OCI-LY1 (cell line): ENCODE data around the gene PI4KB.
A peak's percentile ranks its signal among the peaks of the same experiment; 100 is the strongest.

Experiments
- H2AFZ ChIP-seq: fragments of 200-600 bp; sonication (generic), shearing (Covaris generic); 2 replicates; pipeline ENCODE4 v1.6.0; 2014; ENCODE audit warnings: antibody characterized with exemption, mild to moderate bottlenecking, low read length
- H3F3A ChIP-seq: fragments of 200-600 bp; sonication (generic), shearing (Covaris generic); 2 replicates; pipeline ENCODE4 v1.6.0; 2014; ENCODE audit warnings: mild to moderate bottlenecking, antibody characterized with exemption, low read length, moderate library complexity; ENCODE audit not compliant: insufficient read depth
- H3K27ac ChIP-seq: fragments of 200-600 bp; sonication (generic); 2 replicates; pipeline ENCODE4 v1.5.1; 2014; ENCODE audit warnings: low read length, mixed run types, mild to moderate bottlenecking, low read depth; ENCODE audit not compliant: poor library complexity, severe bottlenecking
- H3K27me3 ChIP-seq: fragments of 200-600 bp; sonication (generic); 2 replicates; pipeline ENCODE4 v1.6.0; 2014; ENCODE audit warnings: antibody characterized with exemption, mild to moderate bottlenecking, low read length, moderate library complexity; ENCODE audit not compliant: insufficient read depth
- H3K36me3 ChIP-seq: fragments of 200-600 bp; sonication (generic); 2 replicates; pipeline ENCODE4 v1.6.1; 2014; ENCODE audit warnings: mild to moderate bottlenecking, antibody characterized with exemption, low read length, moderate library complexity, mixed read lengths; ENCODE audit not compliant: insufficient read depth
- H3K4me1 ChIP-seq: fragments of 200-600 bp; sonication (generic); 2 replicates; pipeline ENCODE4 v1.5.1; 2014; ENCODE audit warnings: mild to moderate bottlenecking, low read length, moderate library complexity; ENCODE audit not compliant: insufficient read depth, severe bottlenecking
- H3K4me2 ChIP-seq: fragments of 200-600 bp; sonication (generic), shearing (Covaris generic); 2 replicates; pipeline ENCODE4 v1.6.1; 2014; ENCODE audit warnings: low read length
- H3K4me3 ChIP-seq: fragments of 200-600 bp; sonication (generic); 2 replicates; pipeline ENCODE4 v1.5.1; 2014; ENCODE audit warnings: low read length, low read depth, mild to moderate bottlenecking, mixed read lengths; ENCODE audit not compliant: poor library complexity, severe bottlenecking
- H3K79me2 ChIP-seq: fragments of 200-600 bp; shearing (Covaris generic); 2 replicates; pipeline ENCODE4 v1.6.1; 2016; ENCODE audit warnings: mixed run types, low read length, mixed read lengths; ENCODE audit not compliant: insufficient read depth
- H3K9ac ChIP-seq: fragments of 200-600 bp; sonication (generic), shearing (Covaris generic); 2 replicates; pipeline ENCODE4 v1.6.1; 2014; ENCODE audit warnings: mild to moderate bottlenecking, low read length, mixed read lengths
- H3K9me2 ChIP-seq: fragments of 200-600 bp; sonication (generic), shearing (Covaris generic); 2 replicates; pipeline ENCODE4 v1.6.1; 2014; ENCODE audit warnings: low read depth, mild to moderate bottlenecking, low read length, mixed read lengths
- H3K9me3 ChIP-seq: fragments of 200-600 bp; shearing (Covaris generic); 2 replicates; pipeline ENCODE4 v1.6.1; 2014; ENCODE audit warnings: low read length, mixed read lengths
- H4K20me1 ChIP-seq: fragments of 200-600 bp; sonication (generic), shearing (Covaris generic); 2 replicates; pipeline ENCODE4 v1.6.0; 2016; ENCODE audit warnings: mild to moderate bottlenecking, low read length; ENCODE audit not compliant: insufficient read depth
- EZH2 ChIP-seq: fragments of 200-600 bp; sonication (generic), shearing (Covaris generic); IDR thresholded peaks from 2 replicates; pipeline ENCODE4 v1.8.0; 2017; ENCODE audit warnings: borderline replicate concordance, mixed run types, mild to moderate bottlenecking, antibody characterized with exemption, low read length, moderate library complexity, mixed read lengths
- TF ChIP-seq, protein P1 (sequence below): fragments of 200-600 bp; sonication (generic), shearing (Covaris generic); IDR thresholded peaks from 2 replicates; pipeline ENCODE4 v1.5.1; 2017; ENCODE audit warnings: mild to moderate bottlenecking, antibody characterized with exemption, low read length, moderate library complexity, mixed read lengths

Gene PI4KB

DNA sequence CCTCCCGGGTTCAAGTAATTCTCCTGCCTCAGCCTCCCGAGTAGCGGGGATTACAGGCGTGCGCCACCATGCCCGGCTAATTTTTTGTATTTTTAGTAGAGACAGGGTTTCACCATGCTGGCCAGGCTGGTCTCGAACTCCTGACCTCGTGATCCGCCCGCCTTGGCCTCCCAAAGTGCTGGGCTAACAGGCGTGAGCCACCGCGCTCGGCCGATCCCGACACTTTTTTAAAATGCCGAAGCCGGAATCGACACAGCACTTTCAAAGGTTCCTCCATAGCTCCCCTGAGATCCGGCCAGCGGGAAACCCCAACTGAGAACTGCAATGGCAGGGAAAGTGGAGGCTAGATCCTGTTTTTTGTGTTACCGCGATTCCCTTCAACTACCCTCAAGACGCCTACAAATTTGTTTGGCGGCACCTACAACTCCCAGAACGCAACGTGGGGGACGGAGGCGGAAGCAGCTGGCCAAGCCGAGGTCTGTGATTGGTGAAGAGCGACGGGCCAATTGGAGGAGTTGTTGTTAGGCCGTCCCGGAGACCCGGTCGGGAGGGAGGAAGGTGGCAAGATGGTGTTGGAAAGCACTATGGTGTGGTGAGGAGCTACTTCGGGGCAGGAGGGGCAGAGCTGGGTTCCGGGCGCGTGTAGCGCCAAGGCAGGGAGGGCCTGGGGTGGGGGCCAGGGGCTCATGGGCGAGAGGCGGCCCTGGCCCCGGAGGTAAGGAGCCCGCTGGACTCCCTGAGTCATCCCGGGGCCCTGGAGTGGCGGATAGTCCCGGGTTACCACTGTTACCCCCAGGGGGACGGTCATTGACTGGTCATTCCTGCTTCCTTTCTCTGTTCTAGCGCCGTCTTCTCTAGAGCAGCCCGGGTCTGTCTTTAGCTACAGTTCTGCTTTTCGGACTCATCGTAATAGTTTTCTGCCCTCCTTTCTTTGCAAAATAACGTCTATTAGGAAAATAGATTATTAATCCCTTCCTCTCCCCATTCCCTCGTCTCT lies 72.7 kb downstream of the PI4KB start, which contains the start of gene PSMD4:
Gene PSMD4, plus strand, starts transcription at position 518 of the 997 bp plus-strand sequence. Its CDS starts 49 bp downstream, at position 567.
- Histone ChIP-seq H3K27ac (peak within 1 kb of the TSS; percentile 42), H3K36me3 (peaks cover 19% of the 10 kb centered on the region), H4K20me1 (no peaks in the 10 kb centered on the region), H3K9me2 (no peaks in the 10 kb centered on the region), H3K4me2 (peak within 1 kb of the TSS; percentile 98), H3K4me3 (peak within 1 kb of the TSS; percentile 89), H3K4me1 (peaks cover 7% of the 10 kb centered on the region), H3K79me2 (peaks cover 42% of the 10 kb centered on the region), H2AFZ (no peak within 1 kb of the TSS), H3K9me3 (no peaks in the 10 kb centered on the region), H3K9ac (peak within 1 kb of the TSS; percentile 88), H3F3A (no peaks in the 10 kb centered on the region; the same call in 1 of the 2 replicates), H3K27me3 (no peaks in the 10 kb centered on the region)
- TF ChIP-seq EZH2 = no peak
- TF ChIP-seq, protein P1, sequence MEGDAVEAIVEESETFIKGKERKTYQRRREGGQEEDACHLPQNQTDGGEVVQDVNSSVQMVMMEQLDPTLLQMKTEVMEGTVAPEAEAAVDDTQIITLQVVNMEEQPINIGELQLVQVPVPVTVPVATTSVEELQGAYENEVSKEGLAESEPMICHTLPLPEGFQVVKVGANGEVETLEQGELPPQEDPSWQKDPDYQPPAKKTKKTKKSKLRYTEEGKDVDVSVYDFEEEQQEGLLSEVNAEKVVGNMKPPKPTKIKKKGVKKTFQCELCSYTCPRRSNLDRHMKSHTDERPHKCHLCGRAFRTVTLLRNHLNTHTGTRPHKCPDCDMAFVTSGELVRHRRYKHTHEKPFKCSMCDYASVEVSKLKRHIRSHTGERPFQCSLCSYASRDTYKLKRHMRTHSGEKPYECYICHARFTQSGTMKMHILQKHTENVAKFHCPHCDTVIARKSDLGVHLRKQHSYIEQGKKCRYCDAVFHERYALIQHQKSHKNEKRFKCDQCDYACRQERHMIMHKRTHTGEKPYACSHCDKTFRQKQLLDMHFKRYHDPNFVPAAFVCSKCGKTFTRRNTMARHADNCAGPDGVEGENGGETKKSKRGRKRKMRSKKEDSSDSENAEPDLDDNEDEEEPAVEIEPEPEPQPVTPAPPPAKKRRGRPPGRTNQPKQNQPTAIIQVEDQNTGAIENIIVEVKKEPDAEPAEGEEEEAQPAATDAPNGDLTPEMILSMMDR = no peak

DNA sequence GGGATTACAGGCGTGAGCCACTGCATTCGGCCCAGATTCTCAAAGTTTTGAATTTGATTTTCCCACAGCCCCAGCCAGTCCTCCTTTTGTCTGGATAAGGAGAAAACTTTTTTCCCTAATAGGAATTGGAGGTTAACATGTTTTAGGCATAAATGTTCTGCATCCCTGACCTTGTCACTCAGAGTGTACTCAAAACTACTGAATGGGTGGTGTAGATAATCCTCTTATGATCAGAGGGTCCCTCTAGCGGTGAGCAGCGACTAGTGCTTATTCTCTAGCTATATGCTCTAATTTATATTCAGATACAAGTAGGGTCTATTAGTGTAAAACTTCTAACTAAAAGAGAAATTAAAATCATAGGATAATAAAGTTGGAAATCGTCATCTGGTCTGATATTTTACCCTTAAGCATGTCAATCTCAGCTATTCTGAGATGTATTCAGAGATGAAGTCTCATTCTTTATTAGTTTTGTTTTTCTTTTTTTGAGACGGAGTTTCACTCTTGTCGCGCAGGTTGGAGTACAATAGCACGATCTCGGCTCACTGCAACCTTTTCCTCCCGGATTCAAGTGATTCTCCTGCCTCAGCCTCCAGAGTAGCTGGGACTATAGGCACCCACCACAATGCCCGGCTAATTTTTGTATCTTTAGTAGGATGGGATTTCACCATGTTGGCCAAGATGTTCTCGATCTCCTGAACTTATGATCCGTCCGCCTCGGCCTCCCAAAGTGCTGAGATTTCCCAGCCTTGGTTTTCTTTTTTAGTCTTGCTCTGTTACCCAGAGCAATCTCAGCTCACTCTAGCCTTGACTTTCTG lies 75.4 kb downstream of the PI4KB start:
- no peak overlapping the region for H3K27ac ChIP-seq
- H3K9ac ChIP-seq = no peak overlapping the region
- H2AFZ ChIP-seq = no peak overlapping the region

DNA sequence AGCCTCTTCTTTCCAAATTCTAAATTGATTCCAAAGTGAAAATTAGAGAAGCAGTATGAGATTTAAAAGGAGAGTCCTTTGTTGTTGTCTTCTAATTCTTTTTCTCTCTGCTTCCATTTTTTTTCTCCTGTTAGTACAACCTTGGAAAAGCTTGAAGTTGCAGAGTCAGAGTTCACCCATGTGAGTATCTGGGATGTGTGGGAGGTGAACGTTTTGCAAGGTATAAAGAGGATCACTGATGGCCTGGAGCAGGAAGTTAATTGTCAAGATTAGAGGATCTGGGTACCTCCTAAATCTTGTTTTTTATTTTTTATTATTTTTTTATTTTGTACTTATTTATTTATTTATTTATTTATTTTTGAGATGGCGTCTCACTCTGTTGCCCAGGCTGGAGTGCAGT lies 80.4 kb downstream of the PI4KB start:
- Histone ChIP-seq H3K79me2 (no peaks in the 10 kb centered on the region), H3K27me3 (no peaks in the 10 kb centered on the region), H3K36me3 (peaks cover 85% of the 10 kb centered on the region), H3K9ac (no peak overlapping the region), H3K4me2 (no peak overlapping the region), H3K9me3 (no peaks in the 10 kb centered on the region), H2AFZ (no peak overlapping the region), H4K20me1 (no peaks in the 10 kb centered on the region), H3K27ac (no peak overlapping the region), H3F3A (no peaks in the 10 kb centered on the region), H3K4me3 (no peak overlapping the region), H3K9me2 (no peaks in the 10 kb centered on the region), H3K4me1 (no peaks in the 10 kb centered on the region)
- no peak for TF ChIP-seq EZH2
- TF ChIP-seq, protein P1 = no peak

More for the DNA sequence above, 75.4 kb downstream of the PI4KB start:
- Histone ChIP-seq H3K79me2 (peaks cover 16% of the 10 kb centered on the region), H3K9me3 (no peaks in the 10 kb centered on the region), H3K9me2 (no peaks in the 10 kb centered on the region), H3K4me2 (no peak overlapping the region), H3F3A (no peaks in the 10 kb centered on the region; the same call in 1 of the 2 replicates), H4K20me1 (no peaks in the 10 kb centered on the region), H3K36me3 (peaks cover 36% of the 10 kb centered on the region), H3K4me1 (peaks cover 7% of the 10 kb centered on the region), H3K27me3 (no peaks in the 10 kb centered on the region), H3K4me3 (no peak overlapping the region)
- no peak for TF ChIP-seq EZH2
- TF ChIP-seq, protein P1 = peak; percentile 88
